SK-N-SH treated with all-trans-retinoic acid at 6 μM for 48 hours (cell line): Measurements from ENCODE around the gene S100A6.

Experiments
- ARNTL ChIP-seq: fragments of 450-650 bp; formaldehyde crosslinking; IDR thresholded peaks from 2 replicates; pipeline ENCODE4 v1.5.0; 2020; ENCODE audit warnings: low read depth, mild to moderate bottlenecking, moderate library complexity, borderline replicate concordance
- TCF4 ChIP-seq: fragments of 250-450 bp; sonication (Bioruptor Pico); IDR thresholded peaks from 2 replicates; pipeline ENCODE4 v1.8.0; 2021; ENCODE audit warnings: mild to moderate bottlenecking, moderate library complexity, borderline replicate concordance

- TF ChIP-seq TCF4 (CRISPR knock-in tag) (no peak), ARNTL (CRISPR knock-in tag) (no peak)
Observed at GRCh38 chr1:153556348-153556747, 20.6 kb upstream of the S100A6 start.
